Rectal smooth muscle tissue (tissue), 1 donor: ENCODE results near the gene NETO2.
"Not testable (repeated sequence)": the region's sequence is repeated elsewhere in the genome, so short reads cannot be mapped to it uniquely, and the experiment has no call there.

ENCODE experiments used
- H3K27ac ChIP-seq: one replicate; pipeline ENCODE4 v1.7.0; 2013; ENCODE audit warnings: low read depth, low read length, inconsistent platforms
- H3K27me3 ChIP-seq: one replicate; pipeline ENCODE4 v1.7.0; 2013; ENCODE audit warnings: low read length; ENCODE audit not compliant: control insufficient read depth, insufficient read depth
- H3K36me3 ChIP-seq: one replicate; pipeline ENCODE4 v1.7.0; 2013; ENCODE audit warnings: low read length; ENCODE audit not compliant: control insufficient read depth, insufficient read depth
- H3K4me1 ChIP-seq: one replicate; pipeline ENCODE4 v1.7.0; 2013; ENCODE audit warnings: low read length; ENCODE audit not compliant: control insufficient read depth, insufficient read depth
- H3K4me3 ChIP-seq: one replicate; pipeline ENCODE4 v1.7.0; 2013; ENCODE audit warnings: low read length
- H3K9ac ChIP-seq: one replicate; pipeline ENCODE4 v1.7.0; 2013; ENCODE audit warnings: low read length

The NETO2 gene

DNA sequence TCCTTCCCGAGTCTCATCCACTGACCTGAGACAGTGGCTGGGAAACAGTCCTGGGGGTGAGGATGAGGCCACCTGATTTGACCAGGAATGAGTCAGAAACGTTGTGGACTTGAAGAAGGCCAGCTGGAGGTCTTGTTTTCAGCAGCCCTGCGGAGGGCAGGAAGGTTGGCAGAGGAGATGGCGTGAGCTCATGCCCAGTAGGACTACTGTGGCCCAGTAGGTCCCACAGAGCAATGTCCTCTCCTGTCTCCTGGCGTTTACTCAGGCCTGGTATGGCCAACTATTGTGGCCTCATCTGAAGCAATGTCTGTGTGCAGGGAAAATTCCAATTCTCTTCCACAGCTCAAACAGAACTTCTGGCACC lies 86.1 kb downstream of the NETO2 start:
- Histone ChIP-seq H3K27ac (no peak overlapping the region), H3K4me1 (no peaks in the 10 kb centered on the region), H3K9ac (no peak overlapping the region), H3K27me3 (no peaks in the 10 kb centered on the region), H3K36me3 (no peaks in the 10 kb centered on the region), H3K4me3 (no peak overlapping the region)

DNA sequence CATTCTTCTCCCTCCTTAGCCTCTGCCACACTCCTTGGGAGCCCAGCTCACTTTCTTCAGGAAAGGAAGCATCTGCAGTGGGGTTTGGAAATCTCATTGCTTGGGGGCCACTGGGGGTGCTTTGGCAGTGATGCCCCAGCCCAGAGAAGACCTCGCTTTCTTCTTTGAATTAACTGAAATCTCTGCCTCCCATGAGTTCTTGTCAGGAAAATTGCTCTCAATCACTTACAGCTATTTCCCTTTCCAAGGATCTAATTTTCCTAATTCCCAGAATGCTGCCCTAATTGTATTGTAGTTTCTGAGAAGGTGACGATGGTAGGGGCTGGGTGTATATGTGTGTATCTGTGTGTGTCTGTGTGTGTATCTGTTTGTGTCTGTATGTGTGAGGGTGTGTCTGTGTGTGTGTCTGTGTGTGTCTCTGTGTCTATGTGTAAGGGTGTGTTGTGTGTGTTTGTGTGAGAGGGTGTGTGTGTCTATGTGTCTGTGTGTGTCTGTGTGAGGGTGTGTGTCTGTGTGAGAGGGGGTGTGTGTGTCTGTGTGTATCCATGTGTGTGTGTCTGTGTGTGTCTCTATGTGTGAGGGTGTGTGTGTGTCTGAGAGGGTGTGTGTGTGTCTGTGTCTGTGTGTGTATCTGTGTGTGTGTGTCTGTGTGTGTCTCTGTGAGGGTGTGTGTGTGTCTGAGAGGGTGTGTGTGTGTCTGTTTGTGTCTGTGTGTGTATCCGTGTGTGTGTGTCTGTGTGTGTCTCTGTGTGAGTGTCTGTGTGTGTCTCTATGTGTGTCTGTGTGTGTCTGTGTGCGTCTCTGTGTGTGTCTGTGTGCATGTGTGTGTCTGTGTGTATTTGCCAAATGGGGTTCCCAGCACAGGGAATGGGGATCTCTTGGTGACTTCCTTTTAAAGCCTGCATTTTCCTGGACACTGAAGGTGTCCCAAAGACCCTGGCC lies 86.8 kb downstream of the NETO2 start:
- Histone ChIP-seq H3K27ac (no peak overlapping the region), H3K4me3 (no peak overlapping the region), H3K4me1 (no peaks in the 10 kb centered on the region), H3K36me3 (no peaks in the 10 kb centered on the region), H3K27me3 (no peaks in the 10 kb centered on the region), H3K9ac (no peak overlapping the region)

DNA sequence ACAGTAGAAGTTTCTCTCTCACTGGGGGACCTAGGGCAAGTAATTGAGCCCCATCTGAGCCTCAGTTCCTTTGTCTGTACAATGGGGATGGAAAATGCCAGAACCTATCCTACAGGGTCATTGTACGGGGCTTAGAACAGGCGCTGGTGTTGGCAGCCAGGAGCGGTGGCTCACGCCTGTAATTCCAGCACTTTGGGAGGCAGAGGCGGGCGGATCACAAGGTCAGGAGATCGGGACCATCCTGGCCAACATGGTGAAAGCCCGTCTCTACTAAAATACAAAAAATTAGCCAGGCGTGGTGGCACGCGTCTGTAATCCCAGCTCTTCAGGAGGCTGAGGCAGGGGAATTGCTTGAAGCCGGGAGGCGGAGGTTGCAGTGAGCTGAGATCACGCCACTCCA lies 87.7 kb downstream of the NETO2 start:
- H3K9ac ChIP-seq, H3K27me3 ChIP-seq, H3K4me1 ChIP-seq, H3K27ac ChIP-seq, H3K36me3 ChIP-seq, H3K4me3 ChIP-seq: not testable (repeated sequence)

DNA sequence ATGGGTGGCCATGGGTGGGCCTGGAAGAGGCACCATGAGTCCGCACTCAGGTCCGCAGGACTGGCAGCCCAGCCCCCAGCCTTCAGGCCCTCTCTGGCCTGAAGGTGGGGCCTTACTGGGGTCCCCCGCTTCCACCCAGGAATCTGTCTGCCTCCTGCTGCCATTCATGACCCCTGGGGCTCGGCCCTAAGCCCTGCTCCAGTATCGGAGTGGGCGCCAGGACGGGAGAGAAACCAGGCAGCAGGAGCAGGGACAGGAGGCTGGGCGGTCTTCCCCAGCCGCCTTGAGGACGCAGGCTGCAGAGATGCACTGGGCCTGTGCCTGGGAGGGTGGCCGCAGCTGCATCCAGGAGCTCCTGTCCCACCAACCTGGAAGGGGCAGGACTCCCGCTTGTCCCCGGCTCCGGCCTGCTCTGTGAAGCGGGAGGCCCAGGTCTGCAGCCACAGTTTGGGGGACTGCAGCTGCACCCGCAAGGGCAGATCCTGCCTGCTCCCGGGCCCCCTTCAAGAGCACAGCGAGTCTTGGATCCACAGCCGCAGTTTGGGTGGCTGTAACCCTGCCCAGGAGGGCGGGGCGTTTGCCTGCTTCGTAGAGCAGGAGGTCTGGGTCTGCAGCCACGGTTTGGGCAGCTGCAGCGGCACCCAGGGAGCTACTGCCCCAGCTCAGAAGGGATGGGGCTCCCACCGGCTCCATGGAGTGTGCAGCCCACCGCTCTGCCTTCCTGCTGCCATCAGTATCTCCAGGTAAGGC lies 88.4 kb downstream of the NETO2 start:
- Histone ChIP-seq H3K4me1 (no peaks in the 10 kb centered on the region), H3K4me3 (no peak overlapping the region), H3K36me3 (no peaks in the 10 kb centered on the region), H3K27ac (no peak overlapping the region), H3K9ac (no peak overlapping the region), H3K27me3 (no peaks in the 10 kb centered on the region)

DNA sequence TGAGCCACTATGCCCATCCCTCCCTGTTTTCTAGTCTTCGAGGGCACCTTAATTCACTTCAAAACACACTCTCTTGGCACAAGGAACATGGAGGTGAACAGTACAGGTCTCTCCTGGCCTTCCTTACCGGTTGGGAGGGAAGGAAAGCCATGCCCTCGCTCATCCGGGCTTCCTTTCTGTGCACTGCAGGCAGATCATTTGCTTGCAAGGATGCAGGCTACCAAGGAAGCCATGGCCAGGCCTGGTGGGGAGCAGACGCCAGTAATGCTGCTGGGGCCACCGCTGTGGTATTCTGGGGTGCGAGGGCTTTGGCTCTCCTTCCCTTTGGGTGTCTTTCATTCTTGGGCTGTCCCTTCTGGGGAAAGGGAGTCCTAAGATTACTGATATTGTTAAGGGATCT lies 89.4 kb downstream of the NETO2 start:
- Histone ChIP-seq H3K4me3 (no peak overlapping the region), H3K9ac (no peak overlapping the region), H3K27ac (no peak overlapping the region), H3K36me3 (no peaks in the 10 kb centered on the region), H3K4me1 (no peaks in the 10 kb centered on the region), H3K27me3 (no peaks in the 10 kb centered on the region)

DNA sequence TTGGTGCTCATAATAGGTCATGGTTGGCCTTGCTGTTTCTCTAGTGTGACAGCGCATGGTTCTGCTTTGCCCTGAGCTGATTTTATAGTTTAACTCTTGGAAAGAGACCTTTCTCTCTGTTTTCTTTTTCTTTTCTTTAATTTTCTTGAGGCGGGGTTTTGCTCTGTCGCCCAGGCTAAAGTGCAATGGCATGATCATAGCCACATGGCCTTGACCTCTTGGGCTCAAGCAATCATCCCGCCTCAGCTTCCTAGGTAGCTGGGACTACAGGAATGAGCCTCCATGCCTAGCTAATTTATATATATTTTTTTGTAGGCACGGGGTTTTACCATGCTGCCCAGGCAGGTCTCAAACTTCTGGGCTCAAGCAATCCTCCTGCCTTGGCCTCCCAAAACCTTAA lies 89.8 kb downstream of the NETO2 start:
- H3K9ac ChIP-seq, result no peak overlapping the region
- no peaks in the 10 kb centered on the region for H3K4me1 ChIP-seq
- H3K4me3 ChIP-seq, result no peak overlapping the region
- no peaks in the 10 kb centered on the region for H3K36me3 ChIP-seq
- no peaks in the 10 kb centered on the region for H3K27me3 ChIP-seq
- H3K27ac ChIP-seq, result no peak overlapping the region

DNA sequence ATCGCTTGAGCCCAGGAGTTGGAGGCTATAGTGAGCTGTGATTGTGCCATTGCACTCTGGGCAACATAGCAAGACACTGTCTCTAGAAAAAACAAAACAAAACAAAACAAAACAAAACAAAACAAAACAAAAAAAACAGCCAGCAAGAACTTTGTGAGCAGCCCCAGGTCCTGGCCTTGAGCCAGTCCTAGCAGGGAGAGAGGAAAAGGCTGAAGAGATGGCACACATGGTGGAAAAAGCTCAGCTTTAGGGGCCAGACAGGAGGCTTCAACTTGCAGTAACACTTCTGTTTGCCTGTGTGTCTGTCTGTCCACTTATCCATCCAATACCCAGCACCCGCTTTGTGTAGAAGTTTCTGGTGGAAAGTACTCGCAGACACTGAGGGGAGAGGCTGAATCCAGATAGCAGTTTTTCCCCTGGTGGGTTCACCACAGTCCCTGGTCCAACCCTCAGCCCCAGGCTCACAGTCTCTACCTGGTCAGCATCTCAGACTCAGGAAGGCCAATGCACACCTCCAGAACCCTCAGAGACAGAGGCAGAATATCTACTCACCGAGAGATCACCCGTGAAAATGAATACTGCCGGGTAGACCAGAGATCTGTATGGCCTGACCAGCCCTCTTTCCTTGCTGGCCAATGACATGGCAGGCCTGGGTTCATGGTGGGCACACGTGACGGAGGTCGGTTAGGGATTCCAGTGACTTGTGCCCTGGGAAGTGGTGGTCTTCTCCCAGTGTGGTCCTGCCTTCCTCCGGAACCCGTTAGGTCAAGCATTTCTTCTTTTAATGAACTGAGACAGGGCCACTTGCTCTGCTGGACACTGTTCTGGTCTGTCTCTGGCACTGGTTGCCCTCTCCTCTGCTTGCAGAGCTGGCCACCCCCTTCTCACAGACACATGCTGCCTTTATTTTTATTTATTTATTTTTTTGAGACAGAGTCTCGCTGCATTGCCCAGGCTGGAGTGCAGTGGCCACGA lies 90.8 kb downstream of the NETO2 start:
- Histone ChIP-seq H3K9ac (no peak overlapping the region), H3K4me3 (no peak overlapping the region), H3K27me3 (no peaks in the 10 kb centered on the region), H3K36me3 (no peaks in the 10 kb centered on the region), H3K27ac (no peak overlapping the region), H3K4me1 (no peaks in the 10 kb centered on the region)

DNA sequence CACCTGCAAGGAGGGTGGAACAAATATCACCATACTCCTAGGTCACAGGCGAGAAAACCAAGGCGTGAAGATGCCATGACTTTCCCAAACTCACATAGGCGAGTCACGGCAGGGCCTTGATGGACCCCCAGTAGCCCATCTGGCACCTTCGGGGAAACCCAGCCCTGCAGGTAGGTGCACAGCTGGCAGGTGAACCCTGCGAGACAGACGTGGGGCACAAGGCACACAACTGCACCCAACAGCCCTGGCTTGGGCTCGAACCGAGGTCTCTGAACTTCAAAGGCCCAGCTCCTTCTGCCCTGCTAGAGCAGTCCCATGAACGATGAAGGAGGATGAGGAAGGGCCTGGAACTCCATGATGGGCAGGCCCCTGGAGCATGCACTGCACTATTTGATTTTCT lies 92.7 kb downstream of the NETO2 start:
- Histone ChIP-seq H3K9ac (no peak overlapping the region), H3K27me3 (no peaks in the 10 kb centered on the region), H3K4me3 (no peak overlapping the region), H3K36me3 (no peaks in the 10 kb centered on the region), H3K4me1 (no peaks in the 10 kb centered on the region), H3K27ac (no peak overlapping the region)

DNA sequence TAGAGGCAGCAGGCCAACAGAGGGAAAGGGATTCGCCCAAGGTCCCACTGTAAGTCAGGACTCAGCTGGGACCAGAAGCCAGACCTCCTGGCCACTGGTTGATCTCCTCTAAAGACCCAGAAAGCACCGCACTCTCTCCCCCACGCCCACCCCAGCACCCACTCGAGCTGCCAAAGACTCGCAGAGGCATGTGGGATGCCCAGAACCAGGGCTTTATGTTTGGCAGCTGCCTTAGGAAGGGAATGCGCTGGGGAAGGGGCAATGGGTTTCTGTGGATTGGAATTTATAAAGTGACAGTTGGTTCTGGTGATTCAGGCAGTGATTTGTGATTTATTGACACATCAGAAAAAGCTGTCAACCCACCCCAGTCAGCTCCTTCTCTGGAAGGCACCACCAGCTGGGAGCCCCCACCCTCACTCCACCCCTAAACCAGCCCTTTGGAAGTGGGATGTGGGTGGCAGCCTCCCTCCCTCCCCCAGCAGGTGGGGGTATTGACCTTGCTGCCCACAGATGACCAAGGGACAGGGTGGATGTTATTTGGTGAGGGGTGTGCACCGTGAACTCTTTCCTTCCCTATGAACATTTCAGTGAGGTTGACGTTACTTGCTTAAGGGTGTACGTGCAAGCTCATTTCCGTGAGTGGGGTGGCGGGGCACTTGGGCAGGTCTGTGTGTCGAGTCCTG lies 93.7 kb downstream of the NETO2 start:
- no peak overlapping the region for H3K9ac ChIP-seq
- no peaks in the 10 kb centered on the region for H3K27me3 ChIP-seq
- H3K27ac ChIP-seq, result no peak overlapping the region
- H3K4me3 ChIP-seq, result no peak overlapping the region
- no peaks in the 10 kb centered on the region for H3K36me3 ChIP-seq
- H3K4me1 ChIP-seq, result no peaks in the 10 kb centered on the region

DNA sequence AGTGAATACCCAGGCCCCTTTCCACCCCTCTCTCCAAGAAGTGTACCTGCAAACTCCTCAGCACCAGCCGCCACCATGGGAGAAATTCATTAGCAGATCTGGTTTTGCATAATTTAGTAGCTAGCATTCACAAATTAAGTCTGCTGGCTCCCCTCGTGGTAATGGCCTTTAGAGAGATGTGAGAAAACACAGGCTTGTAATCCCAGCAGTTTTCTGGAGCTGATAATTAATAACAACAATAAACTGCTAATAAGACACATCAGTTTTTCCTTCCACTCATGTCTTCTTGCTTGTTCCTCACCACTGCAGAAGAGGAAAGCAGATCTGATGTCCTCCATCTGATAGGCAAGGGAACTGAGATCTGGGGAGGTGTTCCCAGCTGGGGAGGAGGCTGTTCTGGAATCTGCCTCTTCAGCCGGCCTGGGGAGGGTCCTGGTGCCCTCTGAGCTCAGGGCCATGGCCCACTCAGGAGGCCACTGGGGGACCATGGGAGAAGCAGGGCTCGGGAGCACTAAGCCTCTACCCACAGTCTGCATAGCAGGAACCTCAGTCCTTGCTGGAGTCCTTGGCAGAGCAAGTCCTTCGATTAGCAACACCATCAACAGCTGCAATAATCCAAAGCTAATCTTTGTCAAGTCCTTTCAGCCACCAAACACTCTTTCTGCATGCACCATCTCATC lies 96.1 kb downstream of the NETO2 start:
- no peaks in the 10 kb centered on the region for H3K4me1 ChIP-seq
- H3K27ac ChIP-seq, result no peak overlapping the region
- H3K4me3 ChIP-seq, result no peak overlapping the region
- H3K36me3 ChIP-seq, result no peaks in the 10 kb centered on the region
- no peaks in the 10 kb centered on the region for H3K27me3 ChIP-seq
- no peak overlapping the region for H3K9ac ChIP-seq

DNA sequence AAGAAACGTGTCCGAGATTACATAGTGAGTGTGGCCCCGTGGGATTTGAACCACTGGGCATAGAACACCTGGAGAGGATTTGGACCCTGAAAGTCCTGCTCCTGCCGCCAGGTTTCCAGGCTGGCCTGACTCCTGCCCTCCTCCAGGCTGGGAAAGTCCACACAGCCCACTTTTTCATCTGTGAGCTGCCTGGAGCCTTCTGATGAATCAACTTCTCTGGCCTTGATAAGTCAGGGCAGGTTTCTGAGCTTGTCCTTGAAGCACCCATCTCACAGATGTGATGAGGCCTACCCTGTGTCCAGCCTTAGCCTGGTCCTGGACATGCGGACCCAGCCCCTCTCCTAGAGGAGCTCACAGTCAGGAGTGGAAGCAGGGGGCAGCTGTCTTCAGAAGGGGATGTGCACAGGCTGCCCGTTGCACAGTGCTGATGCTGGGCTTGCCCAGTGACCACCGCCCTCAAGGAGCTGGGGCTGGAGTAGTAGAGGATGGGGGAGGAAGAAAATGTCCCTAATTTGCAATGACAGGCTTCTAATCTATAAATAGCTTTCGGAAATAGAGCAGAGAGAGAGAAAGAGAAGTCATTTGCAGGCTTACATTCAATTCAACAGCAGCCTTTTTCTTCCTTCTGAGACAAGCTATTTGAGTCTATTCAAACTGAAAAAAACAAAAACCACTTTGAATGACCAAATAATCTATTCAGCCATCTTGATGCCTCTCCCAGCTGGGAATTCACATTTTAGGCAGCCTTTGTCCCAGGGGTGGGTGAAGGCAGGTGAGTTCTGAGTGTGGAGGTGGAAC lies 96.8 kb downstream of the NETO2 start:
- no peaks in the 10 kb centered on the region for H3K4me1 ChIP-seq
- H3K27ac ChIP-seq, result no peak overlapping the region
- H3K27me3 ChIP-seq, result no peaks in the 10 kb centered on the region
- H3K4me3 ChIP-seq, result no peak overlapping the region
- no peaks in the 10 kb centered on the region for H3K36me3 ChIP-seq
- no peak overlapping the region for H3K9ac ChIP-seq
